OCI-M2 (cell line): ENCODE data around the gene BHLHE23.

ENCODE experiments used
- DNase-seq: peaks from one replicate; lab custom pipeline; 2025; ENCODE audit not compliant: unreplicated experiment; lab: John Stamatoyannopoulos, UW

BHLHE23 gene

DNA sequence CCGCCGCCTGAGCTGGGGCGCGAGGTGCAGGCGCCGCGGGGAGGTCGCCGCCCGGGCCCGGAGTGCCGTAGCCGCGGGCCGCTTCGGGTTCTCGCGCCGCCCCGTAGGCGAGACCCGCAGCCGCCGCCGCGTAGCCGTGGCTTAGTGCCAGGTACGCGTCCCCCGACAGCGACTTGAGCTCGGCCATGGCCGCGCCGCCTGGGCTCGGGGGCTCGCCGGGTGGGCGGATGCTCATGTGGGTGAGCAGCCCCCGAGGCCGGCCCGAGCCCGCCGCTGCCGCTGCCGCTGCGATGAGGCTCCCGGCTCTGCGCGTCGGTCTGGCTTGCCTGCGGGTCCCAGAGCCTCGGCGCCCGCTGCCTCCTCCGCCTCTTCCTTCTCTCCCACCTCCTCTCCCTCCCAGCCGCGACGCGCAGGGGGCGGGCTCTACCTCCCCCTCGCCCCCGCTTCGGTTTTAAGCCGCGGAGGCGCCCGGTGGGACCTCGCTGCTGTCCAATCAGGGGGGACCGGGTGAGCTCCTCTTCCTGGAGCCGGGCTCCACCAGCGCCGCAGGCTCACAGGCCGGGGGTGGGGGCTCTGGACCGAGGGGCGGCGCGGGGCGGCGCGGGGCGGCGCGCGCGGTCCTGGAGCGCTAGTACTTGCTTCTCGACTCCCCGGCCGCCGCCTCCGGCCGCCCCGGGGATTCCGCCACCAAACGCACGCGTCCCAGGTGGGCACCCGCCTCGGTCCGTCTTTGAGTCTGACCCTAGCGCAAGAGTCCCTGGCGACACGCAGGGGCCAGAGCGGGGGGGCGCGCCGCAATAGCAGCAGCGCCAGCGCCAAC lies at the start of gene BHLHE23:
Gene BHLHE23 (minus strand): TSS at position 425 of the 820 bp plus-strand sequence. CDS start 190 bp downstream, at position 235.
- no peak for DNase-seq

DNA sequence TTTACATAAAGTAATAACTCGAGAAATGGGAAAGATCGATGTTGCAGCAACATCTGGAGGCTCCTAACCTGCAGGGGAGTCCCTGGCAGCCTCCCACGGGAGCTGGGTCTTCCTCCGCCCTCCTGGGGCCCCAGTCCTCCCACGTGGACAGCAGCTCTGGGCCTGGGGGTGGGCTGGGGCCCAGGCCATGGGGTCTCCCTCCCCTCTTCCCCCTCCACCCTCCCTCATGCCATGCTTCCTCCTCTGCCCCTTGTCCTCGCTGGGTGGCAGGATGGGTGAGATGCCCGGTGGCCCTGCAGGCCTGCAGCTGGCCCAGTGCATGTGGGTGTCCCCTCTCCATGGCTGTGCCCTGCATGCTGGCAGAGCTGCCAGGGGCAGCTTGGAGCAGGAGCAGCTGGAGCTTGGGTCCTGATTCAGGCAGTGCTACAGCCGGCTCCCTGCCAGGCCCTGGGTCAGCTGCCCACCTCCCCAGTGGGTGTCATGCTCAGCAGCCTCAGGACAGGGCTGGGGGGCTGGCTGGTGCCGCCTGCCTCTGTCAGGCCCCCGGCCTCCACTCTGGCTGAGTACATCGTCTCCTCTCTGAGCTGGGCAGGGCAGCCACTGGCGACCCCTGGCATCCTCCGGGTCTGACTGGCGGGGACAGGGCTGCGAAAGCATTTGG lies 48.9 kb upstream of the BHLHE23 start:
- no peak for DNase-seq

- no peak for DNase-seq
Observed at GRCh38 chr20:63054681-63055240, 48.0 kb upstream of the BHLHE23 start.

- DNase-seq, result no peak
Observed at GRCh38 chr20:63054103-63054474, 47.3 kb upstream of the BHLHE23 start.

DNA sequence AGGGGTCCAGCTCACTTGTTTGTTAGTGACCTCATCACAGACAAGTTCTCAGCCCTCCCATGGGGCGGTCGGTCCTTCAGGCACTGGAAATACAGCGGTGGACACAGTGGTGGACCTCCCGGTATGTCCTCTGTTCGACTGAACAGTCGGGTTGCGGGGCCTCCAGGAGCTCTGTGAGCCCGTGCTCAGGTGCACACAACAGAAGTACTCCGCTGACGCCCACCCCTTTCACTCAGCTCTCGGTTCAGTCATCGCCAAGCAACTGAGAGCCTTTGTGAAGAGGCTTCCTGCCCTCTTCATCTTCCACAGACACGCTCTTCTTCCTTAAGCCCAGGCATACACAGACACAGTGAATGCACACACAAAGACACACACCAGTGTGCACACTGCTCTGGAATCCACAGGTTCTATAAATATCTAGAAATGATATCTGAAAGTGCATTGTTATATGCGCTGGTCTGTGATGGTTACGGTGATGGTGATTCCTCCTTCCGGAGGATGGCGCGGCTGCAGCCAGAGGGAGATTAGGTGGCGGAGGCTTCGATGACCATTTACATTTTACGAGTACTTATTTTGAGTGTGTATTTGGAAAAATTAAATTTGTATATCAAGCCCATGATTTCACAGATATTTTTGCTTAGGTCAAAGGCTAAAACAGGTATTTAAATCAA lies 46.8 kb upstream of the BHLHE23 start:
- DNase-seq, result no peak

GRCh38 chr20:63052571-63053431 lies 46.0 kb upstream of the BHLHE23 start:
- no peak for DNase-seq

- DNase-seq, result no peak
Observed at GRCh38 chr20:63051911-63052310, 45.1 kb upstream of the BHLHE23 start.

DNA sequence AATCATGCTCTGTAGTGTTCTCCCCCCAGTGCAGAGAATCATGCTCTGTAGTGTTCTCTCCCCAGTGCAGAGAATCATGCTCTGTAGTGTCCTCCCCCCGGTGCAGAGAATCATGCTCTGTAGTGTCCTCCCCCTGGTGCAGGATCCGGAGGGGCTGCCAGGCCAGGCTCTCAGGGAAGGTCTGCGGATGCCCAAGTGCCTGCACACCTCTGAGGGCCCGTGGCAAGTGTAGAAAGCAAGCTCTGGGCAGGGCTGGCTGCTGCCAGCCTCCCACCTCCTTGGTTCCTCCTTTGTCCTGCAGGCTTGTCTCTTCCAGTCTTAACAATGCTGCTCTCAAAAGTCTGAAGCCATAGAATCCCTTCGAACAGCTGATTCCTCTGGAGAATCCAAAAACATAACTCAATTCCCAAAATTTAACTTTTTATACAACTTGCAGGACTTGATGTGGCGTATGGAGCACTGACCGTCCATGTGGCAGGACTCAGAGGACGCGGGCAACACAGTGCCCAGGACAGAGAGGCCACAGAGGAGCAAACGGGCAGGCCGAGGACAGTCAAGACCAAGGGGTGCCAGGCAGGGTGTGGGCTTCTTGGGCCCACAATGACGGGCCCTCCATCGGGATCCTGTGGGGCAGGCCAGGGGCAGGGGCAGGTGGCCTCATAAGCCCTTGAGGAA lies 44.6 kb upstream of the BHLHE23 start:
- no peak for DNase-seq

DNA sequence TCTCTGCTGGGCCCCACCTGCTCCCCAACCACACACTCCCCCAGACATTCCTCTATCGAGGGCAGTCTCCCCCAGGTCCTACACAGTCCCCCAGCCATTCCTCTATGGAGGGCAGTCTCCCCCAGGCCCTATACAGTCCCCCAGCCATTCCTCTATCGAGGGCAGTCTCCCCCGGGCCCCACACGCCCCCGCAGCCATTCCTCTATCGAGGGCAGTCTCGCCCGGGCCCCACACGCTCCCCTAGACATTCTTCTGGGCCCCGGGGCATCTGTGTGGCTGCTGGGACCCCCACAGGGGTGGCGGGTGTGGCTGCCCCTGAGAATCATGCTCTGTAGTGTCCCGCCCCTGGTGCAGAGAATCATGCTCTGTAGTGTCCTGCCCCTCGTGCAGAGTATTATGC lies 43.6 kb upstream of the BHLHE23 start:
- DNase-seq, result no peak

GRCh38 chr20:63049561-63050221 lies 42.9 kb upstream of the BHLHE23 start:
- DNase-seq, result no peak

DNA sequence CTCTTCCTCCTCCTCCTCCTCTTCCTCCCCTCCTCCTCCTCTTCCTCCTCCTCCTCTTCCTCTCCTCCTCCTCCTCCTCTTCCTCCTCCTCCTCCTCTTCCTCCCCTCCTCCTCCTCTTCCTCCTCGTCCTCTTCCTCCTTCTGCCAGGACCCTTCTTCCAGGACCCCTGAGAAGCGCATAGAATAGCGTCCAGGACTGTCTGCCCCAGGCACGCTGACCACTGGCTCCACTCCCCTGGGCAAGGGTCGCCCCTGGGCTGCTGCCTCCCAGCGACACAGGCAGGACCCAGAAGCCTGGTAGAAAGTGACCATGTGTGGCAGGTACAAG lies 42.4 kb upstream of the BHLHE23 start:
- no peak for DNase-seq

DNA sequence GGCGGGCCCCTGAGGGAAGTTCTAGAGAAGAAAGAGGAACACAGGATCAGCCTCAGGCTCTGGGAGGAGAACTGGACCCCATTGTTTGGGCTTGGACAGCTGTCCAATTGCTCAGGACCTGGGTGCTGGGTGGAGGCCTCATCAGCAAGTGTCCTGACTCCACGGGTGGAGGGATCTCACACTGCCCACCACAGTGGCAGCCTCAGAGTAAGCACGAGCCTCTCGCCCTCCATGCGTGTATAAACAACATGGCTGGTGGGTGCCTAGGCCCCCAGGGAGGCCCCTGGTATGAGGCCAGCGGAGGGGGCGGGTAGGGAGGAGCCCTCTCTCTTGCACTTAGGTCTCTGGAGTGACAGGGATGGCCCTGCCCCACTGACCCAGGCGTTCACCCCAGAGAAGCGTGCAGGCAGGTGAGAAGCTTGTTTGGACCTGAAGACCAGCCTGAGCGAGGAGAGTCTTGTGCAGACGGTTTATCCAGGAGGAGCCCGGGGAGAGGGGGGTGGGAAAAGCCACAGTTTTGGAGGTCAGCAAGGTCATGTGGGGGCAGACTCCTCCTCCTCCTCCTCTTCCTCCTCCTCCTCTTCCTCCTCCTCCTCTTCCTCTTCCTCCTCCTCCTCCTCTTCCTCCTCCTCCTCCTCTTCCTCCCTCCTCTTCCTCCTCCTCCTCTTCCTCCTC lies 41.9 kb upstream of the BHLHE23 start:
- no peak for DNase-seq

DNA sequence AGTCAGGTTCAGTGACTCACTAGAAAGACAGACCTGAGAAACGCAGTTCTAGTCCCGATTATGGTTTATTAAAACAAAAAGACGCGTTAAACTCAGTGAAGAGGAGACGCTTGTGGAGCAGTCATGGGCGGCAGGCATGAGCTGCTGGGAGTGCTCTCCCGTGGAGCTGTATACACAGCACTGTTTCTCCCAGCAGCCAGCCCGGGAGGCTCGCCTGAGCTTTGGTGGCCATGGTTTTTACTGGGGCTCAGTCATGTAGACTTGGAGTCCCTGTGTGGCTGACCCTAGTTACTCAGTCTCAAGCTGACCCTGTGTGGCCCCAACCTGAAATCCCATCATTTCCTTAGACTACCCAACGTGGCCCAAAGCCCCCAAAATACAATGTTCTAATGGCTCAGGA lies 41.2 kb upstream of the BHLHE23 start:
- DNase-seq, result no peak

DNA sequence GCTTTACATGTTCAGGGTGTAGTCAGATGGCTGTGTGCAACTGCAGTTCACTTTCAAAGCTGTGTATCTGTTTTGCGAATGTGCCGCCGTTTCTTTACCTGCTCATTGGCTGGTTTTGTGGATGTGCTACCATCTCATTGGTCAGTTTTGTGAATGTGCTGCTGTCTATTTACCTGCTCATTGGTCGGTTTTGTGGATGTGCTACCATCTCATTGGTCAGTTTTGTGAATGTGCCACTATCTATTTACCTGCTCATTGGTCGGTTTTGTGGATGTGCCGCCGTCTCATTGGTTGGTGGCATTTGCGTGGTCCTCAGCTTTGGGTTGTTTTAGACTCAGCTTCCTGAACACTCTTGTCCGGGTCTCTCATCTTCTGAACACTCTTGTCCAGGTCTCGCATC lies 40.5 kb upstream of the BHLHE23 start:
- no peak for DNase-seq

DNA sequence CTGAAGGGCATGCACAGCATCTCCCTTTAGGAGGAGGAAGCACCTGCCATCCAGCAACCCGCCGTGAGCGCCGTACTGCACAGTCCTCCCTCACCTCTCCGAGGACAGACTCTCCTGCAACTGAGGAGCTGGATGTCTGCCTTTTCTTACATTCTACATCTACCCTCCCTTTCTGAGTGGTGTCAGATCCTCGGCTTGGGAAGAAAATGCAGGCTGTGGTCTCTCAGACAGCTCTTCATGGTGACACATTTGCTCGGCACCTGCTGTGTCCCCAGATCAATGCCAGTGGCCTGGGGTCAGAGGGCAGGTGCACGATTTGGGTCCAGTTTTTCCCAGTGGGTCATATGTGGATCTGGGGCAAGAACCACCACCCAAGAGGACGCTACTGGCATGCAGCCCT lies 40.1 kb upstream of the BHLHE23 start:
- no peak for DNase-seq

- DNase-seq, result no peak
Observed at GRCh38 chr20:63045991-63046390, 39.2 kb upstream of the BHLHE23 start.

GRCh38 chr20:63045401-63045800 lies 38.6 kb upstream of the BHLHE23 start:
- no peak for DNase-seq

DNA sequence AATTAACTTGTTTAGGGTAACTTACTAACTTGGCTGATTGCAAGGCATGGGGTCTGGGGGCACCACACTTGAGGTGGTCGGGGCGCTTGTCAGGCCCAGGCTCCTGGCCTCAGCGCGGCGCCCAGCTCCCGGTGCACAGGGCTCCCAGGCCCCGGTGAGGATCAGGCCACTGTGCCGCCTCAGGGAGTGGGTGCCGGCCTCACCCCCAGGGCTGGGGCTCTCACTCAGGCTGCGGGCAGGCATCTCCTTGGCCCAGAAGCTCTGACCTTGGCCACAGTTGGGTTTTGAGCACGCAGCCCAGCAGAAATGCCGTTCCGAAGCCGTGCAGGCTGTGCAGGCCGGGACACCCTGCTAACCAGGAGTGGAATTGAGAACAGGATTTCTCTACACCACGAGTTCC lies 37.8 kb upstream of the BHLHE23 start:
- no peak for DNase-seq

DNA sequence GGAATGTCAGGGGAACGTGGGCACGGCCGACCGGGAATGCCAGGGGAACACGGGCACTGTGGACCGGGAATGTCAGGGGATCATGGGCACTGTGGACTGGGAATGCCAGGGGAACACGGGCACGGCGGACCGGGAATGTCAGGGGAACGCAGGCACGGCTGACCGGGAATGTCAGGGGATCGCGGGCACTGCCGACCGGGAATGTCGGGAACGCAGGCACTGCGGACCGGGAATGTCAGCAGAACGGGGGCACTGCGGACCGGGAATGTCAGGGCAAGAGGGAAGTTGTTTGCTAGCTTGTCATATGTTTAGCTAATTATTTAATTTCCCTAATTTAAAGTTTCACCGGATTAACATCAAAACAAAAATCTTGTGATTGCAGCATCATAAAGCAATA lies 37.4 kb upstream of the BHLHE23 start:
- no peak for DNase-seq
